ENCODE measurements around the gene PRCC.
"Not testable (repeated sequence)": the region's sequence is repeated elsewhere in the genome, so short reads cannot be mapped to it uniquely, and the experiment has no call there.

The PRCC gene

GRCh38 chr1:156744786-156745419 is 22.4 kb upstream of the PRCC start:
- no peak for DNase-seq (ENCODE audit: low read depth in 2 of 2)

GRCh38 chr1:156745881-156746280 is 21.5 kb upstream of the PRCC start:
- no peak for DNase-seq (ENCODE audit: low read depth in 2 of 2)

- DNase-seq (ENCODE audit: low read depth in 2 of 2), result no peak
Measured at GRCh38 chr1:156746406-156746727, 21.0 kb upstream of the PRCC start.

- DNase-seq (ENCODE audit: low read depth in 2 of 2), result no peak
Measured at GRCh38 chr1:156746728-156747631, 20.4 kb upstream of the PRCC start.

GRCh38 chr1:156747742-156748669 is 19.3 kb upstream of the PRCC start:
- no peak for DNase-seq (ENCODE audit: low read depth in 2 of 2)

GRCh38 chr1:156748670-156749418 is 18.5 kb upstream of the PRCC start:
- DNase-seq (ENCODE audit: low read depth in 2 of 2), result no peak

- no peak for DNase-seq (ENCODE audit: low read depth in 2 of 2)
Measured at GRCh38 chr1:156749419-156750118, 17.8 kb upstream of the PRCC start.

- no peak for DNase-seq (ENCODE audit: low read depth in 2 of 2)
Measured at GRCh38 chr1:156750191-156750672, 17.1 kb upstream of the PRCC start.

- no peak for DNase-seq (ENCODE audit: low read depth in 2 of 2)
Measured at GRCh38 chr1:156750711-156751450, 16.5 kb upstream of the PRCC start.

- no peak for DNase-seq (ENCODE audit: low read depth in 2 of 2)
Measured at GRCh38 chr1:156751451-156751756, 15.9 kb upstream of the PRCC start, which contains the start of gene HDGF. Gene HDGF (minus strand): TSS chr1:156751675. CDS start chr1:156751429, 246 bp downstream.

- peak; percentile 92 to 93 for DNase-seq (ENCODE audit: low read depth in 2 of 2)
Measured at GRCh38 chr1:156751757-156752481, 15.4 kb upstream of the PRCC start.

- no peak for DNase-seq (ENCODE audit: low read depth in 2 of 2)
Measured at GRCh38 chr1:156752843-156753482, 14.4 kb upstream of the PRCC start.

- DNase-seq (ENCODE audit: low read depth in 2 of 2), result no peak
Measured at GRCh38 chr1:156754219-156754618, 13.1 kb upstream of the PRCC start.

- DNase-seq (ENCODE audit: low read depth in 2 of 2), result no peak
Measured at GRCh38 chr1:156755527-156755950, 11.8 kb upstream of the PRCC start.

GRCh38 chr1:156756355-156756754 is 11.0 kb upstream of the PRCC start:
- DNase-seq (ENCODE audit: low read depth in 2 of 2), result no peak

- DNase-seq (ENCODE audit: low read depth in 2 of 2), result not testable (repeated sequence)
Measured at GRCh38 chr1:156757572-156758253, 9.6 kb upstream of the PRCC start.

GRCh38 chr1:156760092-156760795 is 7.1 kb upstream of the PRCC start:
- no peak for DNase-seq (ENCODE audit: low read depth in 2 of 2)

- DNase-seq (ENCODE audit: low read depth in 2 of 2), result no peak
Measured at GRCh38 chr1:156760796-156761104, 6.6 kb upstream of the PRCC start.
